B cell (primary cell): ENCODE results near the gene SPHK1. TPM values are rescaled to one million over a fixed set of nuclear protein-coding genes. Genes with fewer than 3 reads are reported as not detected.

Experiments
- ATAC-seq: fragments of 200-7000 bp; cut with Tn5 transposase; one replicate; pipeline ENCODE4 v1.10.0; 2021; ENCODE audit warnings: low read depth, mild to moderate bottlenecking, moderate number of reproducible peaks, moderate library complexity
- CTCF ChIA-PET: fragments of 350-600 bp; sonication (Branson Sonifier 250); formaldehyde crosslinking; loops from one replicate; lab custom pipeline; 2021; ENCODE audit warnings: antibody characterized with exemption, inconsistent platforms; lab: Charles Lee
- POLR2A ChIA-PET: fragments of 350-600 bp; sonication (Branson Sonifier 250); formaldehyde crosslinking; loops from one replicate; lab custom pipeline; 2021; ENCODE audit warnings: antibody characterized with exemption; lab: Charles Lee
- DNase-seq: peaks from one replicate; pipeline ENCODE4 v3.0.0; 2013
- H2AFZ ChIP-seq: 2 replicates; pipeline ENCODE4 v1.6.1; 2012; ENCODE audit warnings: mild to moderate bottlenecking, low read depth, low read length; ENCODE audit not compliant: insufficient read depth, poor library complexity, severe bottlenecking
- H3K27ac ChIP-seq, 2 donors: 1 replicate in 1 of 2; 2 replicates in 1 of 2; pipeline ENCODE4 v1.5.1; 2012 to 2013; ENCODE audit warnings: low read length in 2 of 2, mild to moderate bottlenecking in 2 of 2, moderate library complexity in 1 of 2
- H3K27me3 ChIP-seq, 4 experiments: fragments of 200-600 bp in 1 of 4; sonication (generic) in 1 of 4; replicated peaks in 1 of 4; 1 replicate in 2 of 4; 2 replicates in 2 of 4; pipeline versions ENCODE4 v1.6.1 to v1.7.0; 2013 to 2016; ENCODE audit warnings: low read length in 3 of 4, mild to moderate bottlenecking in 2 of 4, mixed read lengths in 1 of 4, moderate library complexity in 1 of 4; ENCODE audit not compliant: insufficient read depth in 4 of 4, control insufficient read depth in 3 of 4; ENCODE audit errors: control extremely low read depth in 1 of 4
- H3K36me3 ChIP-seq, 2 experiments: replicated peaks in 1 of 2; 1 replicate in 1 of 2; 2 replicates in 1 of 2; pipeline versions ENCODE4 v1.6.1 to v1.7.1; 2013; ENCODE audit warnings: low read length in 1 of 2; ENCODE audit not compliant: insufficient read depth in 2 of 2, control insufficient read depth in 1 of 2; ENCODE audit errors: control extremely low read depth in 1 of 2, extremely low read depth in 1 of 2
- H3K4me1 ChIP-seq, 2 donors: fragments of 200-600 bp in 1 of 2; sonication (generic) in 1 of 2; 1 replicate in 1 of 2; 2 replicates in 1 of 2; pipeline versions ENCODE4 v1.5.1 to v1.6.1; 2013 to 2017; ENCODE audit warnings: low read length in 2 of 2; ENCODE audit not compliant: control insufficient read depth in 2 of 2, insufficient read depth in 2 of 2
- H3K4me2 ChIP-seq: replicated peaks from 2 replicates; pipeline ENCODE3; 2012; ENCODE audit warnings: mild to moderate bottlenecking, low read depth, low read length; ENCODE audit not compliant: poor library complexity, severe bottlenecking
- H3K4me3 ChIP-seq, 5 experiments: fragments of 200-600 bp in 1 of 5; sonication (generic) in 1 of 5; 1 replicate in 3 of 5; 2 replicates in 2 of 5; pipeline versions ENCODE4 v1.5.1 to v1.7.0; 2011 to 2016; ENCODE audit warnings: low read length in 4 of 5, mild to moderate bottlenecking in 4 of 5, low read depth in 2 of 5, control low read depth in 1 of 5, moderate library complexity in 1 of 5; ENCODE audit not compliant: insufficient read depth in 1 of 5; ENCODE audit errors: control extremely low read depth in 1 of 5, extremely low read depth in 1 of 5
- H3K79me2 ChIP-seq: fragments of 200-600 bp; sonication (generic); one replicate; pipeline ENCODE4 v1.6.0; 2016; ENCODE audit warnings: low read length; ENCODE audit not compliant: control insufficient read depth, insufficient read depth
- H3K9ac ChIP-seq: fragments of 200-600 bp; sonication (generic); 2 replicates; pipeline ENCODE4 v1.6.1; 2017; ENCODE audit warnings: mild to moderate bottlenecking, low read length, moderate library complexity
- H3K9me3 ChIP-seq, 3 donors: one replicate each; pipeline versions ENCODE4 v1.6.1 to v1.7.1; 2013; ENCODE audit warnings: low read length in 2 of 3; ENCODE audit not compliant: control insufficient read depth in 2 of 3, insufficient read depth in 1 of 3; ENCODE audit errors: control extremely low read depth in 1 of 3
- H4K20me1 ChIP-seq: 2 replicates; pipeline ENCODE4 v1.6.0; 2012; ENCODE audit warnings: mild to moderate bottlenecking, low read length; ENCODE audit not compliant: insufficient read depth, control insufficient read depth, poor library complexity, severe bottlenecking
- H3K27ac Mint-ChIP-seq: one replicate; pipeline ENCODE4 v1.8.0; 2021; ENCODE audit warnings: mixed read lengths
- H3K27me3 Mint-ChIP-seq: one replicate; pipeline ENCODE4 v1.8.0; 2021; ENCODE audit warnings: mixed read lengths
- H3K4me1 Mint-ChIP-seq: one replicate; pipeline ENCODE4 v1.8.0; 2021; ENCODE audit warnings: mixed read lengths
- H3K4me3 Mint-ChIP-seq: one replicate; pipeline ENCODE4 v1.8.0; 2021; ENCODE audit warnings: mixed read lengths
- H3K9me3 Mint-ChIP-seq: one replicate; pipeline ENCODE4 v1.8.0; 2022; ENCODE audit warnings: mixed read lengths; ENCODE audit not compliant: insufficient read depth
- EZH2 ChIP-seq: IDR thresholded peaks from 2 replicates; pipeline ENCODE4 v1.6.1; 2012; ENCODE audit warnings: borderline replicate concordance, low read depth, mild to moderate bottlenecking, moderate library complexity, low read length; ENCODE audit not compliant: insufficient read depth, poor library complexity, severe bottlenecking
- WGBS: methylation state at CpG from one replicate; pipeline ENCODE4 v1.1.5; 2013; ENCODE audit warnings: missing lambda C conversion rate; ENCODE audit not compliant: insufficient coverage; 5-methylcytosine and 5-hydroxymethylcytosine counted together
- intact Hi-C: fragments of 100-400 bp; cut with micrococcal nuclease; formaldehyde crosslinking; loops from one replicate; pipeline ENCODE4 v1.10.0; 2022
- polyA plus RNA-seq: library from polyadenylated mRNA; depleted of rRNA; stranded (reverse); fragments of >200 nt; gene quantifications from 2 replicates; pipeline ENCODE4 v1.2.3, GENCODE V29; 2012
- total RNA-seq, 2 donors: library from RNA; stranded (reverse); fragments of 120-200 nt in 1 of 2; gene quantifications; 1 replicate in 1 of 2; 2 replicates in 1 of 2; pipeline versions ENCODE4 v1.2.3 to v1.2.4, GENCODE V29; 2013 to 2022
- TF ChIP-seq, protein P1 (sequence below): fragments of 200-600 bp; IDR thresholded peaks from one replicate; pipeline ENCODE4 v1.8.0; 2022; ENCODE audit warnings: antibody characterized with exemption, mild to moderate bottlenecking

Gene SPHK1
- total and polyA plus RNA-seq, 2 donors (not counting 1 experiment from before 2014, with no cell fraction given), result 1.1 to 2.4 TPM

DNA sequence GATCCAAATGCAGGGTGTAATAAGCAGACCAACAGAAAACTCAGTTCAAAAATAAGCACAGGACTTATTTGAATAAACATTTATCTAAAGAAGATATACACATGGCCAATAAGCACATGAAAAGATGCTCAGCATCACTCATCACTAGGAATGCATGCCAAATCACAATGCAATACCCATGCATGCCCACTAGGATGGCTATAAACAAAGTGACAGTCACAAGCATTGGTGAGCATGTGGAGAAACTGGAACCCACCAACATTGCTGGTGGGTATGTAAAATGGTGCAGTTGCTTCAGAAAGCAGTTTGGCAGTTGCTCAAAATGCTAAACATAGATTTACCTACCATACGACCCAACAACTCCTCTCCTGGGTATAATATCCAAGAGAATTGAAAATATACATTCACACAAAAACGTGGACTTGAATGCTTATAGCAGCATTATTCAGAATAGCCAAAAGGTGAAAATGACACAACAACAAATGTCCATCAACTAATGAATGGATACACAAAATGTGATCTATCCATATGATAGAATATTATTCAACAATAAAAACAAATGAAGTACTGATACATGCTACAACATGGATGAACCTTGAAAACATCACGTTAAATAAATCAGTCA lies 48.4 kb downstream of the SPHK1 start:
- ATAC-seq, result no peak
- no peak for TF ChIP-seq EZH2
- TF ChIP-seq, protein P1, sequence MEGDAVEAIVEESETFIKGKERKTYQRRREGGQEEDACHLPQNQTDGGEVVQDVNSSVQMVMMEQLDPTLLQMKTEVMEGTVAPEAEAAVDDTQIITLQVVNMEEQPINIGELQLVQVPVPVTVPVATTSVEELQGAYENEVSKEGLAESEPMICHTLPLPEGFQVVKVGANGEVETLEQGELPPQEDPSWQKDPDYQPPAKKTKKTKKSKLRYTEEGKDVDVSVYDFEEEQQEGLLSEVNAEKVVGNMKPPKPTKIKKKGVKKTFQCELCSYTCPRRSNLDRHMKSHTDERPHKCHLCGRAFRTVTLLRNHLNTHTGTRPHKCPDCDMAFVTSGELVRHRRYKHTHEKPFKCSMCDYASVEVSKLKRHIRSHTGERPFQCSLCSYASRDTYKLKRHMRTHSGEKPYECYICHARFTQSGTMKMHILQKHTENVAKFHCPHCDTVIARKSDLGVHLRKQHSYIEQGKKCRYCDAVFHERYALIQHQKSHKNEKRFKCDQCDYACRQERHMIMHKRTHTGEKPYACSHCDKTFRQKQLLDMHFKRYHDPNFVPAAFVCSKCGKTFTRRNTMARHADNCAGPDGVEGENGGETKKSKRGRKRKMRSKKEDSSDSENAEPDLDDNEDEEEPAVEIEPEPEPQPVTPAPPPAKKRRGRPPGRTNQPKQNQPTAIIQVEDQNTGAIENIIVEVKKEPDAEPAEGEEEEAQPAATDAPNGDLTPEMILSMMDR, result peak; percentile 61
- Mint-ChIP-seq H3K27me3 (no peaks in the 10 kb centered on the region), H3K4me1 (peaks cover 73% of the 10 kb centered on the region), H3K27ac (peak overlapping the region; percentile 61), H3K9me3 (no peaks in the 10 kb centered on the region), H3K4me3 (peak overlapping the region; percentile 44)
- H3K4me1 ChIP-seq, result peaks cover 59 to 71% of the 10 kb centered on the region in 2 donors
- no peak overlapping the region for H3K4me3 ChIP-seq
- H3K27me3 ChIP-seq, result no peaks in the 10 kb centered on the region
- H3K9me3 ChIP-seq, result no peaks in the 10 kb centered on the region
- H3K36me3 ChIP-seq, result peaks cover 0 to 2% of the 10 kb centered on the region in 2 experiments
- H3K9ac ChIP-seq, result no peak overlapping the region
- ChIA-PET CTCF (no interaction called here), POLR2A (no interaction called here)
- peaks cover 85% of the 10 kb centered on the region for H3K79me2 ChIP-seq
- no peak for DNase-seq
- H2AFZ ChIP-seq, result no peak overlapping the region
- intact Hi-C loops, result no loop called here
- WGBS, result no CpG with 5 or more reads among the region's 3 CpGs
- H4K20me1 ChIP-seq, result peaks cover 27% of the 10 kb centered on the region
- peak overlapping the region; percentile 9 for H3K4me2 ChIP-seq
- no peak overlapping the region for H3K27ac ChIP-seq

DNA sequence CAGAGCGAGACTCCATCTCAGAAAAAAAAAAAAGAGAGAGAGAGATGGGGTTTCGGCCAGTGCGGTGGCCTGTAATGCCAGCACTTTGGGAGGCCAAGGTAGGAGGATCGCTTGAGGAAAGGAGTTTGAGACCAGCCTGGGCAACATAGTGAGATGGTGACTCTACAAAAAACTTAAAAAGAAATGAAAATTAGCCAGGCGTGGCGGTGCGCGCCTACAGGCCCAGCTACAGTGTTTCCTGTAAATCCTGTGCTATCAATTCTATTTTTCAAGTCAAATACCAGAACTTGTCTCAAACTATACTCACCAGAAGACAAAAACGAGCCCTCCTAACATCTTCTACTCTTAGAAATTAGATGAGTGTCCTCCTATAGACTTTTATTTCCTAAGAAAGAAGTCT lies 49.3 kb downstream of the SPHK1 start:
- peaks cover 0 to 2% of the 10 kb centered on the region in 2 experiments for H3K36me3 ChIP-seq
- Mint-ChIP-seq H3K9me3 (no peaks in the 10 kb centered on the region), H3K27ac (peak overlapping the region; percentile 70), H3K4me1 (peaks cover 68% of the 10 kb centered on the region), H3K4me3 (peak overlapping the region; percentile 20), H3K27me3 (no peaks in the 10 kb centered on the region)
- H3K4me3 ChIP-seq, result no peak overlapping the region
- no peak for TF ChIP-seq EZH2
- TF ChIP-seq, protein P1, result no peak
- peak overlapping the region; percentile 51 for H3K4me2 ChIP-seq
- ChIA-PET CTCF (interaction anchor here (1.0 to 1.1 kb wide), 2 partner anchors 20 to 25 kb away, joined by 3 read pairs; no protein-coding TSS in a partner anchor), POLR2A (interaction anchor here (1.0 kb wide), 1 partner anchor 19 kb away, joined by 3 read pairs; the partner anchor contains the start of gene UBE2O)
- peaks cover 35% of the 10 kb centered on the region for H4K20me1 ChIP-seq
- no peaks in the 10 kb centered on the region for H3K27me3 ChIP-seq
- peak; percentile 39 for ATAC-seq
- intact Hi-C loops, result no loop called here
- DNase-seq, result no peak
- H3K27ac ChIP-seq, result peak overlapping the region; percentile 29 to 71
- H3K4me1 ChIP-seq, result peaks cover 51 to 62% of the 10 kb centered on the region in 2 donors
- H3K9me3 ChIP-seq, result no peaks in the 10 kb centered on the region
- peak overlapping the region; percentile 38 for H2AFZ ChIP-seq
- 63% methylated on average over 8 of the region's 9 CpGs for WGBS
- H3K79me2 ChIP-seq, result peaks cover 93% of the 10 kb centered on the region
- H3K9ac ChIP-seq, result peak overlapping the region; percentile 25
